Uterus (tissue), 4 donors: ENCODE results near the gene PRUNE1. TPM values are rescaled to one million over a fixed set of nuclear protein-coding genes. Genes with fewer than 3 reads are reported as not detected.

ENCODE experiments used
- DNase-seq, 2 donors: peaks; one replicate each; pipeline ENCODE4 v3.0.0-alpha.2; 2019 to 2020
- H3K27ac ChIP-seq, 2 donors: fragments of 200-600 bp; sonication (generic); 1 replicate in 1 of 2; 2 replicates in 1 of 2; pipeline ENCODE4 v1.5.1; 2016 to 2018
- H3K27me3 ChIP-seq, 2 donors: fragments of 200-600 bp; sonication (generic); one replicate each; pipeline ENCODE4 v1.5.1; 2018 to 2019; ENCODE audit warnings: control low read depth in 1 of 2
- H3K36me3 ChIP-seq, 2 donors: fragments of 200-600 bp; sonication (generic); one replicate each; pipeline ENCODE4 v1.5.1; 2019; ENCODE audit warnings: control low read depth in 1 of 2
- H3K4me1 ChIP-seq, 2 donors: fragments of 200-600 bp; sonication (generic); one replicate each; pipeline ENCODE4 v1.5.1; 2018 to 2019; ENCODE audit warnings: control low read depth in 1 of 2
- H3K4me3 ChIP-seq, 2 donors: fragments of 200-600 bp; sonication (generic); 1 replicate in 1 of 2; 2 replicates in 1 of 2; pipeline ENCODE4 v1.5.1; 2018 to 2019; ENCODE audit warnings: mild to moderate bottlenecking in 1 of 2
- H3K9me3 ChIP-seq, 2 donors: fragments of 200-600 bp; sonication (generic); one replicate each; pipeline ENCODE4 v1.5.1; 2019; ENCODE audit warnings: control low read depth in 1 of 2
- CTCF ChIP-seq, 4 experiments: fragments of 200-600 bp in 2 of 4; fragments of 450-650 bp in 2 of 4; sonication (generic) in 2 of 4; IDR thresholded peaks; one replicate each; pipeline ENCODE4 v1.5.1; 2016 to 2019; ENCODE audit warnings: antibody characterized with exemption in 4 of 4, mild to moderate bottlenecking in 2 of 4, moderate library complexity in 1 of 4
- POLR2A ChIP-seq, 2 donors: fragments of 450-650 bp; IDR thresholded peaks; one replicate each; pipeline ENCODE4 v1.6.1; 2016; ENCODE audit warnings: antibody characterized with exemption in 2 of 2, mild to moderate bottlenecking in 1 of 2, moderate library complexity in 1 of 2
- intact Hi-C: fragments of 100-400 bp; cut with DNase I; formaldehyde crosslinking; loops from one replicate; pipeline ENCODE4 v1.15.1; 2023; ENCODE audit warnings: low total_unique reads
- total RNA-seq, 4 donors: library from RNA; depleted of rRNA in 3 of 4; stranded (reverse); fragments of >200 nt in 3 of 4; gene quantifications; one replicate each; pipeline versions ENCODE4 v1.1.0 to v1.2.4, GENCODE V29; 2014 to 2023
- donor health status: DM: yes; HTN: yes; CAD: no.

Gene PRUNE1
- total RNA-seq, 4 donors from 2014 or later: 10.0 to 26.4 (median 20.1) TPM

- Histone ChIP-seq H3K9me3 (no peaks in the 10 kb centered on the region), H3K36me3 (no peaks in the 10 kb centered on the region), H3K4me1 (no peaks in the 10 kb centered on the region), H3K27ac (no peak overlapping the region), H3K4me3 (no peak overlapping the region), H3K27me3 (no peaks in the 10 kb centered on the region)
- DNase-seq: no peak
- TF ChIP-seq CTCF (IDR thresholded peaks at IDR 0.05) (no peak), POLR2A (IDR thresholded peaks at IDR 0.05) (no peak)
- intact Hi-C loops: no loop called here
These were observed 56.9 kb downstream of the PRUNE1 start for GRCh38 chr1:151065089-151065645.

DNA sequence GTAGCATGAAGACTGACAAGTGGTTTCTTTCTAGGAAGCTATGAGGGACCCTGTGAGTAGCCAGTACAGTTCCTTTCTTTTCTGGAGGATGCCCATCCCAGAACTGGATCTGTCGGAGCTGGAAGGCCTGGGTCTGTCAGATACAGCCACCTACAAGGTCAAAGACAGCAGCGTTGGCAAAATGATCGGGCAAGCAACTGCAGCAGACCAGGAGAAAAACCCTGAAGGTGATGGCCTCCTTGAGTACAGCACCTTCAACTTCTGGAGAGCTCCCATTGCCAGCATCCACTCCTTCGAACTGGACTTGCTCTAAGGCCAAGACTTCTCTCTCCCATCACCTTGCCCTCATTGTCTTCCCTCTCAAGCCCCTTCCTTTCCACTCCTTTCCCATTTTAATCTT, 58.9 kb downstream of the PRUNE1 start:
- no peak overlapping the region for H3K4me3 ChIP-seq
- H3K9me3 ChIP-seq: no peaks in the 10 kb centered on the region
- H3K4me1 ChIP-seq: no peaks in the 10 kb centered on the region
- H3K27ac ChIP-seq: no peak overlapping the region
- no peaks in the 10 kb centered on the region for H3K36me3 ChIP-seq
- no peaks in the 10 kb centered on the region for H3K27me3 ChIP-seq
- DNase-seq: peak in 1 of 2 donors; percentile 5
- TF ChIP-seq POLR2A (IDR thresholded peaks at IDR 0.05) (no peak), CTCF (IDR thresholded peaks at IDR 0.05) (no peak)
- intact Hi-C loops: no loop called here

GRCh38 chr1:151069103-151069486, 60.8 kb downstream of the PRUNE1 start:
- Histone ChIP-seq H3K27ac (peak overlapping the region; percentile 99 to 100), H3K4me1 (no peaks in the 10 kb centered on the region), H3K4me3 (no peak overlapping the region), H3K36me3 (no peaks in the 10 kb centered on the region), H3K9me3 (no peaks in the 10 kb centered on the region), H3K27me3 (no peaks in the 10 kb centered on the region)
- no peak for DNase-seq
- TF ChIP-seq POLR2A (IDR thresholded peaks at IDR 0.05) (no peak), CTCF (IDR thresholded peaks at IDR 0.05) (no peak)
- intact Hi-C loops: no loop called here

DNA sequence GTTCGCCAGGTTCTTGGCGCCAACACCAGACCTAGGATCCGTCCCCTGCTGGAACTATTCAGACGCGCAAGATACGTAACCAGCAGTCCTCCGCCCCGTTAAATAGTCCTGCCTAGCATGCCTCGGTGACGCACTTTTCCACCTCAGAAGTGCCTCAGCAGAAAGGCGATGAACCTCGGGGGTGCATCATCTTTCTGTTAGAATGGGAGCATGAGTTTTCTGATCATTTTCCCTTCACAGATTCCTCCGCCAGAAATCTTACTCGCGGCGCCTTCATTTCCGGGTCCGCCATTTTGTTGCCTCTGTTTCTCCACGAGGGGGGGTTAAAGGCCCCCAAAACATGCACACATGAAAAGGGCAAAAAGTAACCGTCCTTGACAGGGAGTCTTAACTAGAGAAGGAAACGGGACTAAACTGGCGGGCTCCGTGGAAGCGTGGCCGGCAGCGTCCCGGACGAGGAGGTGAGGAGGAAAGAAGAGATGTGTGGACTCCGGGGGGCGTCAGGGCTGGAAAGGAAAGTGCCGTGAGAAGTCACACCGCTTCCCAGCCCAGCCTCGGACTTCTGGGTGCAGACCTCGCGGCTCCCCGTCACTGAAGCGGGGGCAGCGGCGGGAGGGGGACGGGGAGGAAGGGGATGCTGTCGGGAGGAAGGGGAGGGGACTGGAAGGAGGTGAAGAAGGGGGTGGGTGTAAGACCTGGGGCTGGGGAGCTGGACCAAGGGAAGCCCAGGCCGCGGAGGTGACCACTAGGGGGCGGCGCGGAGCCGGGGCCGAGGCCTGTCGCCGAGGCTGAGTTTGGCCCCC, 62.4 kb downstream of the PRUNE1 start, which contains the start of gene GABPB2:
TSS of gene GABPB2 (plus strand) at position 288 of the 803 bp plus-strand sequence. CDS start 17,429 bp downstream, outside the sequence.
- H3K4me1 ChIP-seq: no peaks in the 10 kb centered on the region
- intact Hi-C loops: no loop called here

More for the DNA sequence above, 62.4 kb downstream of the PRUNE1 start, which contains the start of gene GABPB2:
- TF ChIP-seq CTCF (IDR thresholded peaks at IDR 0.05): peak; percentile 81 to 91 (median 87)
- peak in 1 of 2 donors; percentile 66 for TF ChIP-seq POLR2A (IDR thresholded peaks at IDR 0.05)
- Histone ChIP-seq H3K27ac (peak within 1 kb of the TSS; percentile 99 to 100), H3K36me3 (no peaks in the 10 kb centered on the region), H3K9me3 (no peaks in the 10 kb centered on the region), H3K4me3 (peak within 1 kb of the TSS; percentile 70 to 98), H3K27me3 (no peaks in the 10 kb centered on the region)
- DNase-seq: peak; percentile 95 to 96
